Medulla oblongata (tissue), 1 donor: ENCODE results near the gene SH2D3C.
"Not testable (repeated sequence)": the region's sequence is repeated elsewhere in the genome, so short reads cannot be mapped to it uniquely, and the experiment has no call there.

Experiments
- DNase-seq: peaks from one replicate; pipeline ENCODE4 v3.0.0-alpha.2; 2015; ENCODE audit errors: extremely low spot score

Gene SH2D3C

GRCh38 chr9:127768698-127769097 lies 9.8 kb downstream of the SH2D3C start:
- DNase-seq: no peak

GRCh38 chr9:127767909-127768331 lies 10.5 kb downstream of the SH2D3C start:
- DNase-seq: no peak

- DNase-seq: no peak
Measured at GRCh38 chr9:127767410-127767809, 11.1 kb downstream of the SH2D3C start.

GRCh38 chr9:127765418-127765817 lies 13.0 kb downstream of the SH2D3C start:
- no peak for DNase-seq

- peak; percentile 42 for DNase-seq
Measured at GRCh38 chr9:127763918-127764384, 14.5 kb downstream of the SH2D3C start.

GRCh38 chr9:127762111-127762676 lies 16.3 kb downstream of the SH2D3C start:
- DNase-seq: peak; percentile 54

GRCh38 chr9:127761491-127761956 lies 16.9 kb downstream of the SH2D3C start:
- DNase-seq: no peak

GRCh38 chr9:127761061-127761460 lies 17.4 kb downstream of the SH2D3C start:
- no peak for DNase-seq

- DNase-seq: no peak
Measured at GRCh38 chr9:127758843-127759242, 19.6 kb downstream of the SH2D3C start.

- not testable (repeated sequence) for DNase-seq
Measured at GRCh38 chr9:127756776-127757175, 21.7 kb downstream of the SH2D3C start.

GRCh38 chr9:127756233-127756632 lies 22.2 kb downstream of the SH2D3C start:
- no peak for DNase-seq

- DNase-seq: no peak
Measured at GRCh38 chr9:127755061-127756060, 23.1 kb downstream of the SH2D3C start.

GRCh38 chr9:127754099-127755060 lies 24.1 kb downstream of the SH2D3C start:
- DNase-seq: peak; percentile 15

GRCh38 chr9:127753622-127754021 lies 24.8 kb downstream of the SH2D3C start:
- DNase-seq: no peak

- no peak for DNase-seq
Measured at GRCh38 chr9:127753148-127753547, 25.3 kb downstream of the SH2D3C start.

- DNase-seq: no peak
Measured at GRCh38 chr9:127751269-127752054, 27.0 kb downstream of the SH2D3C start.

- DNase-seq: no peak
Measured at GRCh38 chr9:127749090-127749787, 29.2 kb downstream of the SH2D3C start.

GRCh38 chr9:127746959-127747569 lies 31.4 kb downstream of the SH2D3C start:
- DNase-seq: no peak

- no peak for DNase-seq
Measured at GRCh38 chr9:127744398-127745110, 33.9 kb downstream of the SH2D3C start.
